GM12801 (cell line): Measurements from ENCODE around the gene NDRG4.

Experiments used
- CTCF ChIP-seq: IDR thresholded peaks from one replicate; pipeline ENCODE4 v1.5.1; 2011; ENCODE audit warnings: control low read depth; ENCODE audit not compliant: insufficient read length; ENCODE audit errors: extremely low read depth

The NDRG4 gene

GRCh38 chr16:58478427-58478826 is 21.5 kb upstream of the NDRG4 start:
- no peak for TF ChIP-seq CTCF

DNA sequence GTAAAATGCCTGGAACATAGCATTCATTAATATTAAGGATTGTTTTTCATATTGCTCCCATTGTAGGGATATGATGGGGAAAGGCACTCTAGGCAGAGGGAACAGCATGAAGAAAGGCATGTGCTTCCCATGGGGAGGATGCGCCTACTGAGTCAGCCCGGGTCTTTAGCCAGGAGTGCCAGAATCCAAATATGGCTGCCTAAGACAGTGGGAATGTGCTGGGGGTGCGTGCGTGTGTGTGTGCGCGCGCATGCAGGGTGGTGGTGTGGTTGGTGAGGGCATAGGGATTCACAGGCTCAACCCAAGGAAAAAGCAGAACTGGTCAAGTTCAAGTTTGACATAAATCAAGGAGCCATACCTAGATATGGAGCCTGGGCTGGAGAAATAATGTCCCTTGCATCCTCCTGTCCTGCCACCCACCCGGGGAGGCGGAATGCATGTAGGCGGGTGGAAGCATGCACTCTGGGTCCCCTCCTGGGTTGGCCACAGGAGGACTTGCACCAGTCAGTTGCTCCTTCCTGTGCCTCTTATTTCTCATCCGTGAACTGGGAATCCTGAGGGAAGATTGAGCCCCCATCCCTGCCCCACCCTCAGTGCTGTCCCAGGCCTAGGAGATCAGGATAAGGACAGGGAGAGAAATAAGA is 18.6 kb upstream of the NDRG4 start:
- no peak for TF ChIP-seq CTCF

DNA sequence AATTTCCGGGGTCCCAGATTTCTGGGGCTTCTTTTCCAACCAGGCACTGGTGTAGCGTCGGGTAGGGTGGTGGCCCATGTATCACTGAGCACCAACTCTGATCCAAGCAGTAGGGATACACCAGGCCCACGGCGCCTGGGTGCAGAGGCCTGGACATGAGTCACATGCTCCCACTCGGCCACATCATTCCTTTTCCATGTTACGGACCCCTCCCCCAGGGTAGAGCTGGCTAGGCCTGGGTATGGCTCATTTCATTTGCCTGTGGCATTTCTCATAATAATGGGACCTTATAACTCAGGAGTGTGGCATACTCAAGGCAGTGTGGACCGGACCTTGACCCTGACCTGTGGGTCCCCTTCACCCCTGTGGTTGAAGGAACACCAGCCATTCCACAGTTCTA is 18.0 kb upstream of the NDRG4 start:
- no peak for TF ChIP-seq CTCF

DNA sequence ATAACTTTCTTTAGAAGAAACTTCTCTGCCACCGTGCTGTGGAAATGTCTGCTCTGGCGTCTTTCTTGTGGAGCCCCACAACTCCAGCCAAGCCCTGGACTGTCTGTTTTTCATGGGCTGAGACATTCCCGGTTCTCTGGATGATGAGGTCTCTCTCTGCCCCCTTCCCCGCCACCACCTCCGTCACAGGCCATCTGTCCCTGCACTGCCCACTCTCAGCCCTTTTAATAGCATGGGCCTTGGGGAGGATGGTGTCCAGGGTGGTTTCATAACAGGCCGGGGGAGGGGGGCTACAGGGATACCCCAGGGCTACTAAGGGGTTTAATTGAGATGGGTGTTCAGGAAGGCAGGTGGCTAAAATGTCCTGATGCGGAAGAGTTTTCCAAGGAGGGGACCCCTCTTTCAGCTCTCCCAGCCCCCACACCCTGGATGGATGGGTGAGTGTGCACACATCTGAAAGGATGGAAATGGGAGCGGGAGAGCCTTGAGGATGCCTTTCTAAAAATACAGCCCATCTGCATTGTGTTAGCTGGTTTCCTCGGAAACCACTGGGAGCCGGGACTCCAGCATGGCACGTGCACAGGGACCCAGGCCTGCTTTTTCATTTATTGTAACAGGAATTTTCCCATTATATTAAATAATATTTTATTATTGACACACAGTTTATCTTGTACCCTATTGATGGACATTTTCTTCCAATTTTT is 14.6 kb upstream of the NDRG4 start:
- TF ChIP-seq CTCF = no peak

- TF ChIP-seq CTCF = no peak
Observed at GRCh38 chr16:58487566-58488351, 12.2 kb upstream of the NDRG4 start.

DNA sequence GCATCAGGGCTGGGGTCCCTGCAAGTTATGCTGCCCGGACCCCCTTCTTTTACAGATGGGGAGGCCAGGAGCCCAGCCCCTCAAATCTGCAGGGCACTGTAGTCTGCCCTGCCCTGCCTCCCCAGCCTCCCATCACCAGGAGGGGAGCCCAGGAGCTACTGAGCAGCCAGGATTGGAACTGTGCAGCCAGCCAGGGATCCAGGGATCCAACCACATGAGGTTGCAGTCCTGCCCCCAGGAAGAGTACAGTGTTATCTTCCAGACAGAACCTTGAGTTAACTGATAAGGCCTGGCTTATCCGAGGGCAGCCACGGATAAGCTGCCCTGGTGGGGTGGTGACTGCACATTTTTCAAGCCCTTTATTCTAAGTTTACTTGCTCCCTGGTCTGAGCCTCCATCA is 11.4 kb upstream of the NDRG4 start:
- no peak for TF ChIP-seq CTCF

GRCh38 chr16:58490065-58490464 is 9.9 kb upstream of the NDRG4 start:
- TF ChIP-seq CTCF = no peak
